Measurements from ENCODE around the gene TNFRSF4.

TNFRSF4 gene

DNA sequence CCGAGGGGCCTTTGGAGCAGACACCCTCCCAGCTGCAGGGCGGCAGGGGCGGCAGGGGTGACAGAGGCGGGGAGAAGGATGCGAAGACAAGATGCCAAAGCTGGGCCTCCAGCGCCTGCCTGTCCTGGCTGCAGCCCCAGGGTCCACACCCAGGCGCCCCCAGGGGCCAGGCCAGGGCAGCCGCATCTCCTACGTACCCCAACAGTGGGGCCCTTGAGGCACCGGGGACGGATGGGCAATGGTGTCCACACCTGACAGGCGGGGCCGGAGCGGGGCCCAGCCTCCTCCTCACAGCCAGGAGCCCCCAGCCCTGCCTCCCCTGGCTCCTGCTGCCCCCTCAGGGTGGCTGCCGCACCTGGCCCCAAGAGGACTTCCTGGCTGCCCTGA, 25.3 kb upstream of the TNFRSF4 start:
- H3K36me3 ChIP-seq = no peaks in the 10 kb centered on the region; the same call in none of the 2 replicates
- no peaks in the 10 kb centered on the region for H3K9me3 ChIP-seq
- H3K27me3 ChIP-seq = peaks cover 59% of the 10 kb centered on the region
- H3K4me3 ChIP-seq (ENCODE audit: low read depth, low read length) = no peak overlapping the region
- TF ChIP-seq, protein P1, sequence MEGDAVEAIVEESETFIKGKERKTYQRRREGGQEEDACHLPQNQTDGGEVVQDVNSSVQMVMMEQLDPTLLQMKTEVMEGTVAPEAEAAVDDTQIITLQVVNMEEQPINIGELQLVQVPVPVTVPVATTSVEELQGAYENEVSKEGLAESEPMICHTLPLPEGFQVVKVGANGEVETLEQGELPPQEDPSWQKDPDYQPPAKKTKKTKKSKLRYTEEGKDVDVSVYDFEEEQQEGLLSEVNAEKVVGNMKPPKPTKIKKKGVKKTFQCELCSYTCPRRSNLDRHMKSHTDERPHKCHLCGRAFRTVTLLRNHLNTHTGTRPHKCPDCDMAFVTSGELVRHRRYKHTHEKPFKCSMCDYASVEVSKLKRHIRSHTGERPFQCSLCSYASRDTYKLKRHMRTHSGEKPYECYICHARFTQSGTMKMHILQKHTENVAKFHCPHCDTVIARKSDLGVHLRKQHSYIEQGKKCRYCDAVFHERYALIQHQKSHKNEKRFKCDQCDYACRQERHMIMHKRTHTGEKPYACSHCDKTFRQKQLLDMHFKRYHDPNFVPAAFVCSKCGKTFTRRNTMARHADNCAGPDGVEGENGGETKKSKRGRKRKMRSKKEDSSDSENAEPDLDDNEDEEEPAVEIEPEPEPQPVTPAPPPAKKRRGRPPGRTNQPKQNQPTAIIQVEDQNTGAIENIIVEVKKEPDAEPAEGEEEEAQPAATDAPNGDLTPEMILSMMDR (IDR thresholded peaks at IDR 0.05; ENCODE audit: low read depth, low read length) = no peak
- peaks cover 19% of the 10 kb centered on the region for H3K4me1 ChIP-seq
- DNase-seq = no peak

- no peak for DNase-seq
- H3K36me3 ChIP-seq = no peaks in the 10 kb centered on the region; the same call in none of the 2 replicates
- H3K27me3 ChIP-seq = peaks cover 55% of the 10 kb centered on the region
- no peak overlapping the region for H3K4me3 ChIP-seq (ENCODE audit: low read depth, low read length)
- TF ChIP-seq, protein P1 (IDR thresholded peaks at IDR 0.05; ENCODE audit: low read depth, low read length) = no peak
- no peaks in the 10 kb centered on the region for H3K9me3 ChIP-seq
- peaks cover 19% of the 10 kb centered on the region for H3K4me1 ChIP-seq
These were observed 24.8 kb upstream of the TNFRSF4 start for GRCh38 chr1:1238702-1239178.

- peaks cover 2% of the 10 kb centered on the region for H3K9me3 ChIP-seq
- no peak overlapping the region for H3K4me3 ChIP-seq (ENCODE audit: low read depth, low read length)
- DNase-seq = no peak
- peaks cover 19% of the 10 kb centered on the region for H3K4me1 ChIP-seq
- H3K27me3 ChIP-seq = peaks cover 50% of the 10 kb centered on the region
- TF ChIP-seq, protein P1 (IDR thresholded peaks at IDR 0.05; ENCODE audit: low read depth, low read length) = no peak
- peaks cover 3% of the 10 kb centered on the region for H3K36me3 ChIP-seq
These were observed 24.1 kb upstream of the TNFRSF4 start for GRCh38 chr1:1237874-1238701.

DNA sequence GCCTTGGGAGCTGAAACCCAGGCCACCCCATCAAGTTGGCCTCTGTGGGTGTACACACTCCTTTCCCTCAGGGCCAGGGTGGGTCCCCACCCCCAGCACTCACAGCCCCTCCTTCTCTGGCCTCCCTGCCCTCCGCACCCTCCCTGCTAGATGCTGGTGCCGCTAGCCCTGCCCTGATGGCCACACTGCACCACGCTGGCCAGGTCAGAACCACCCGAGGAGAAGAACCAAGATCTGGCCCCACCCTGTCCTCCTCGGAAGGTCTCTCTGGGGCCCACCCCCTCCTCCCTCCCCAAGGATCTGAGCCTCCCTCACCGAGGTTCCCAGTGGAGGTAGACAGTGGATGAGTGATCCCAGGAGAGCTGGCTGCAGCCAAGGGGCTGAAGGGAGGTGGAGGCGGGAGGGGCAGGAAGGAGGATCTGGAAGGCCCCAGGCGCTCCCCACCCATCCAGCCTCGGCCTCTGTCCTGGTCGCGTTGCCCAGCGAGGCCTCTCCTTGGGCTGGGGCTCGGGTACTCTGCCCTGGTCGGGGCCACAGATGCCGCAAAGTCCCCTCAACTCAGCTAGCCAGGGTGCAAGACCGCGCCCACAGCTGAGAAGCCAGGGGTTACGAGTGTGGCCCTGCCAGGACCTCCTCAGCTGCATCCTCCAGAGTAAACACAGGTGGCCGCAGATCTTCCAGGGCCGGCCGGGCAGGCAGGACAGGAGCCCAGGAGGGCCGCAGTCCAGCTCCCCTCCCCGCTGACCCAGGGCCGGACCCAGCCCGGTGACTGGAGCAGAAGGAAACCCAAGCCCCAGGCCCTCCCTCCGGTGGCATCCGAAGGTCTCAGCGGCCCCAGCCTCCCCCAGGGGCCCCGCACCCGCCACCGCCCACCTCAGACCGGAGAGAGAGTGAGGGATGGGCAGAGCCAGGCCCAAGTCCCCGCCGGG, 23.3 kb upstream of the TNFRSF4 start:
- Histone ChIP-seq H3K9me3 (peaks cover 6% of the 10 kb centered on the region), H3K4me1 (peaks cover 19% of the 10 kb centered on the region), H3K27me3 (peaks cover 45% of the 10 kb centered on the region), H3K36me3 (peaks cover 6% of the 10 kb centered on the region), H3K4me3 (ENCODE audit: low read depth, low read length) (no peak overlapping the region)
- TF ChIP-seq, protein P1 (IDR thresholded peaks at IDR 0.05; ENCODE audit: low read depth, low read length) = no peak
- no peak for DNase-seq

DNA sequence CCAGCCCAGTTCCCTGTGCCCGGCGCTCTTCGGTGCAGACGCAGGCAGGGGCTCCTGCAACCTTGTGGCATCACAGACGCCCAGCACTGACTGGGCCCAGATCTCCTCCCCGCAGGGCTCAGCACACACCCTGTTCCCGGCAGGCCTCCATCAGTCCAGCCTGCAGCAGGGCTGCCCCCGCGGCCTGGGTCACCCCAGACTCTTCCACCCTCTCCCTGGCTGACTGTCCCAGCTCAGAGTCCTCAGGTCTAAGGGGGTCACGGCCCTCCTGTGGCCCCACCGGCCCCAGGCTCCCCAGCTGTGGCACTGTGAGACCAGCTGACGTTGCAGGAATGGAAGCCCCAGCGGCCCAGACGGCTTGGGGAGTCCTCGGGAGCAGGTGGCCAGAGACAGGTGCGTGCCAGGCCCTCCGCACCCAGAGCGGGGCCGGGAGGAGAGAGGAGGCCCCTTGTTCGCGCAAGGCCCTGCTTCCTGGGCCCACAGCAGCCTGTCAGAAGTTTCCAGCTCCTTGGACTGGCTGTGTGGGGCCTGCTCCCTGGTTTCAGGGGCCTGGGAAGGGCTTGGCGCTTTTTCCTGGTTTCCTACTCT, 22.3 kb upstream of the TNFRSF4 start:
- H3K9me3 ChIP-seq = peaks cover 6% of the 10 kb centered on the region
- TF ChIP-seq, protein P1 (IDR thresholded peaks at IDR 0.05; ENCODE audit: low read depth, low read length) = no peak
- peaks cover 19% of the 10 kb centered on the region for H3K4me1 ChIP-seq
- H3K36me3 ChIP-seq = peaks cover 6% of the 10 kb centered on the region
- no peak for DNase-seq
- H3K4me3 ChIP-seq (ENCODE audit: low read depth, low read length) = no peak overlapping the region
- peaks cover 37% of the 10 kb centered on the region for H3K27me3 ChIP-seq
